OCI-LY7 (cell line): ENCODE measurements around the gene WNT5A. TPM values are rescaled to one million over a fixed set of nuclear protein-coding genes. Genes with fewer than 3 reads are reported as not detected.

Experiments
- BruUV-seq: library from RNA; stranded (reverse); fragments of 400-500 nt; replicated peaks from 2 replicates; lab custom pipeline; 2021; lab: Mats Ljungman, UMichigan
- CTCF ChIA-PET: fragments of 300-600 bp; sonication (Branson Sonifier 250); formaldehyde crosslinking; loops from one replicate; lab custom pipeline; 2022; ENCODE audit warnings: antibody characterized with exemption; ENCODE audit not compliant: unreplicated experiment; lab: Charles Lee
- POLR2A ChIA-PET: fragments of 300-600 bp; sonication (Branson Sonifier 250); formaldehyde crosslinking; loops from one replicate; lab custom pipeline; 2022; ENCODE audit warnings: antibody characterized with exemption; lab: Charles Lee
- DNase-seq: peaks from one replicate; pipeline ENCODE4 v3.0.0-alpha.2; 2015; ENCODE audit warnings: low spot score
- H2AFZ ChIP-seq: fragments of 200-600 bp; sonication (generic), shearing (Covaris generic); 2 replicates; pipeline ENCODE4 v1.6.1; 2014; ENCODE audit warnings: mild to moderate bottlenecking, antibody characterized with exemption, low read length, moderate library complexity
- H3K27ac ChIP-seq: fragments of 200-600 bp; sonication (generic); 2 replicates; pipeline ENCODE4 v1.5.1; 2014; ENCODE audit warnings: mixed run types, low read depth, mild to moderate bottlenecking, moderate library complexity, low read length, inconsistent platforms; ENCODE audit not compliant: poor library complexity, severe bottlenecking
- H3K36me3 ChIP-seq: fragments of 200-600 bp; sonication (generic); 2 replicates; pipeline ENCODE4 v1.6.1; 2014; ENCODE audit warnings: mild to moderate bottlenecking, antibody characterized with exemption, low read length, moderate library complexity, mixed read lengths; ENCODE audit not compliant: insufficient read depth
- H3K4me1 ChIP-seq: fragments of 200-600 bp; sonication (generic); 2 replicates; pipeline ENCODE4 v1.5.1; 2014; ENCODE audit warnings: mild to moderate bottlenecking, low read length; ENCODE audit not compliant: insufficient read depth, poor library complexity, severe bottlenecking
- H3K4me2 ChIP-seq: fragments of 200-600 bp; sonication (generic); 2 replicates; pipeline ENCODE4 v1.6.1; 2014; ENCODE audit warnings: mild to moderate bottlenecking, low read length
- H3K4me3 ChIP-seq: fragments of 200-600 bp; sonication (generic); 2 replicates; pipeline ENCODE4 v1.5.1; 2014; ENCODE audit warnings: mild to moderate bottlenecking, low read depth, low read length; ENCODE audit not compliant: poor library complexity, severe bottlenecking
- H3K79me2 ChIP-seq: fragments of 200-600 bp; sonication (generic); 2 replicates; pipeline ENCODE4 v1.6.1; 2016; ENCODE audit warnings: low read depth, mild to moderate bottlenecking, low read length, moderate library complexity, mixed read lengths; ENCODE audit not compliant: insufficient read depth
- H3K9me2 ChIP-seq: fragments of 200-600 bp; sonication (generic); 2 replicates; pipeline ENCODE4 v1.6.1; 2016; ENCODE audit warnings: mild to moderate bottlenecking, low read length, mixed read lengths; ENCODE audit not compliant: insufficient read depth
- H3K9me3 ChIP-seq: fragments of 200-600 bp; sonication (generic); 2 replicates; pipeline ENCODE4 v1.6.1; 2014; ENCODE audit warnings: mild to moderate bottlenecking, mixed run types, low read length, mixed read lengths
- H4K20me1 ChIP-seq: fragments of 200-600 bp; sonication (generic); 2 replicates; pipeline ENCODE4 v1.6.1; 2014; ENCODE audit warnings: mild to moderate bottlenecking, antibody characterized with exemption, low read length, moderate library complexity, mixed read lengths; ENCODE audit not compliant: insufficient read depth
- EZH2phosphoT487 ChIP-seq: fragments of 200-600 bp; sonication (generic); IDR thresholded peaks from 2 replicates; pipeline ENCODE4 v1.6.1; 2018; ENCODE audit warnings: low read depth, borderline replicate concordance, mild to moderate bottlenecking, mixed run types, antibody characterized with exemption, low read length, moderate library complexity, mixed read lengths
- intact Hi-C: fragments of 100-400 bp; cut with micrococcal nuclease; formaldehyde crosslinking; loops from one replicate; pipeline ENCODE4 v1.10.0; 2022; ENCODE audit not compliant: unreplicated experiment
- total RNA-seq, 2 experiments: library from RNA; depleted of rRNA in 1 of 2; stranded (reverse); fragments of >200 nt in 1 of 2; shearing (Covaris generic) in 1 of 2; gene quantifications; 2 replicates each; pipeline ENCODE4 v1.2.3, GENCODE V29; 2014 to 2022
- TF ChIP-seq, protein P1 (sequence below): fragments of 200-600 bp; sonication (generic); conservative IDR thresholded peaks from 2 replicates; pipeline ENCODE4 v1.5.1; 2014; ENCODE audit warnings: mild to moderate bottlenecking, antibody characterized with exemption, low read length, moderate library complexity, mixed read lengths

WNT5A gene
- total RNA-seq, 2 experiments from 2014 or later: 4.6 to 18.1 TPM

DNA sequence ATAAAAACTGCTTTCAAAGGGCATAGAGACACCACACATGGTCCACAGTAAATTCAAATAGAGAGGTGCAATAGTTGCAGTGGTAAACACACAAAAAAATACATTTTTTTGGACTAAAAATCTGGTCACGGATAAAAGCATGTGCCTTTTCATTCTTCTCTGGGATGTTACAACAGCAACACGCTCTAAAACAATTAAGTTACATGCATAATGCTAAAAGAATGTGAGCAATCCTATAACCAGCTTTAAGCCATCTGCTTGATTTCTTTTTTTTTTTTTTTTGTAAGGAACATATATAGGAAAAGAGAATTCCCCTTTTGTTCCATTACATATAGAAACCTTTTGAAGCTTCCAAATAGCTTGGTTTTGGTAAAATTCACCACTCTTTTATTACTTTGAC lies 20.0 kb downstream of the WNT5A start:
- Histone ChIP-seq H3K4me1 (no peaks in the 10 kb centered on the region), H3K9me2 (no peaks in the 10 kb centered on the region), H3K36me3 (peaks cover 14% of the 10 kb centered on the region; the same call in 1 of the 2 replicates), H2AFZ (no peak overlapping the region), H3K79me2 (no peaks in the 10 kb centered on the region), H3K27ac (no peak overlapping the region), H3K4me2 (no peak overlapping the region), H3K9me3 (no peaks in the 10 kb centered on the region), H4K20me1 (no peaks in the 10 kb centered on the region), H3K4me3 (no peak overlapping the region)
- ChIA-PET CTCF (no interaction called here), POLR2A (no interaction called here)
- TF ChIP-seq EZH2phosphoT487: no peak
- TF ChIP-seq, protein P1, sequence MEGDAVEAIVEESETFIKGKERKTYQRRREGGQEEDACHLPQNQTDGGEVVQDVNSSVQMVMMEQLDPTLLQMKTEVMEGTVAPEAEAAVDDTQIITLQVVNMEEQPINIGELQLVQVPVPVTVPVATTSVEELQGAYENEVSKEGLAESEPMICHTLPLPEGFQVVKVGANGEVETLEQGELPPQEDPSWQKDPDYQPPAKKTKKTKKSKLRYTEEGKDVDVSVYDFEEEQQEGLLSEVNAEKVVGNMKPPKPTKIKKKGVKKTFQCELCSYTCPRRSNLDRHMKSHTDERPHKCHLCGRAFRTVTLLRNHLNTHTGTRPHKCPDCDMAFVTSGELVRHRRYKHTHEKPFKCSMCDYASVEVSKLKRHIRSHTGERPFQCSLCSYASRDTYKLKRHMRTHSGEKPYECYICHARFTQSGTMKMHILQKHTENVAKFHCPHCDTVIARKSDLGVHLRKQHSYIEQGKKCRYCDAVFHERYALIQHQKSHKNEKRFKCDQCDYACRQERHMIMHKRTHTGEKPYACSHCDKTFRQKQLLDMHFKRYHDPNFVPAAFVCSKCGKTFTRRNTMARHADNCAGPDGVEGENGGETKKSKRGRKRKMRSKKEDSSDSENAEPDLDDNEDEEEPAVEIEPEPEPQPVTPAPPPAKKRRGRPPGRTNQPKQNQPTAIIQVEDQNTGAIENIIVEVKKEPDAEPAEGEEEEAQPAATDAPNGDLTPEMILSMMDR: no peak
- intact Hi-C loops: no loop called here
- DNase-seq: no peak
- BruUV-seq: no TSS peak

- H3K9me3 ChIP-seq: no peaks in the 10 kb centered on the region
- H3K9me2 ChIP-seq: no peaks in the 10 kb centered on the region
- no peaks in the 10 kb centered on the region for H4K20me1 ChIP-seq
- no peak overlapping the region for H3K4me3 ChIP-seq
- H3K4me2 ChIP-seq: no peak overlapping the region
- H3K36me3 ChIP-seq: peaks cover 14% of the 10 kb centered on the region; the same call in 1 of the 2 replicates
- BruUV-seq: no TSS peak
- H3K4me1 ChIP-seq: no peaks in the 10 kb centered on the region
- TF ChIP-seq, protein P1: no peak
- TF ChIP-seq EZH2phosphoT487: no peak
- H3K79me2 ChIP-seq: no peaks in the 10 kb centered on the region
- no peak overlapping the region for H3K27ac ChIP-seq
- ChIA-PET POLR2A (no interaction called here), CTCF (no interaction called here)
- DNase-seq: no peak
- no peak overlapping the region for H2AFZ ChIP-seq
- intact Hi-C loops: no loop called here
These were observed 20.6 kb downstream of the WNT5A start for GRCh38 chr3:55466526-55466925.

GRCh38 chr3:55461896-55462295 lies 25.2 kb downstream of the WNT5A start:
- CTCF ChIA-PET: no interaction called here
- Histone ChIP-seq H3K4me2 (no peak overlapping the region), H3K27ac (no peak overlapping the region), H3K36me3 (no peaks in the 10 kb centered on the region), H3K4me3 (no peak overlapping the region), H3K79me2 (no peaks in the 10 kb centered on the region), H4K20me1 (no peaks in the 10 kb centered on the region), H3K9me3 (no peaks in the 10 kb centered on the region), H3K9me2 (no peaks in the 10 kb centered on the region), H2AFZ (no peak overlapping the region), H3K4me1 (no peaks in the 10 kb centered on the region)
- DNase-seq: no peak
- intact Hi-C loops: no loop called here
- TF ChIP-seq, protein P1: no peak
- no peak for TF ChIP-seq EZH2phosphoT487
- BruUV-seq: no TSS peak
- POLR2A ChIA-PET: no interaction called here
